ENCODE data around the gene FUT4. TPM values are rescaled to one million over a fixed set of nuclear protein-coding genes. Genes with fewer than 3 reads are reported as not detected.

FUT4 gene
- total and polyA plus RNA-seq, 2 donors (not counting 1 experiment from before 2014, with no cell fraction given) = 0.89 to 3.7 TPM

- Mint-ChIP-seq H3K4me3 (no peak overlapping the region), H3K27ac (no peak overlapping the region), H3K4me1 (peaks cover 7% of the 10 kb centered on the region), H3K27me3 (no peaks in the 10 kb centered on the region), H3K9me3 (ENCODE audit: insufficient read depth) (no peaks in the 10 kb centered on the region)
- POLR2A ChIA-PET = no interaction called here
- H4K20me1 ChIP-seq (ENCODE audit: control insufficient read depth, insufficient read depth, low read length, poor library complexity, severe bottlenecking) = no peaks in the 10 kb centered on the region
- intact Hi-C loops (cut with micrococcal nuclease) = no loop called here
- H3K9ac ChIP-seq (ENCODE audit: low read length) = no peak overlapping the region
- ATAC-seq (ENCODE audit: low read depth) (no peak), DNase-seq (no peak)
- CTCF ChIA-PET = no interaction called here
- no peak for TF ChIP-seq EZH2 (IDR thresholded peaks at IDR 0.05; ENCODE audit: borderline replicate concordance, insufficient read depth, low read depth, low read length, poor library complexity, severe bottlenecking)
- no peak for TF ChIP-seq CTCF (IDR thresholded peaks at IDR 0.05)
- no peak overlapping the region for H3K4me2 ChIP-seq (replicated peaks; ENCODE audit: low read depth, low read length, poor library complexity, severe bottlenecking)
- no peak overlapping the region for H3K4me3 ChIP-seq (ENCODE audit: control extremely low read depth in 1 of 5, extremely low read depth in 1 of 5, insufficient read depth in 1 of 5, low read depth in 2 of 5, low read length in 4 of 5)
- H3K27me3 ChIP-seq (replicated peaks in 1 of 4; ENCODE audit: control extremely low read depth in 1 of 4, control insufficient read depth in 3 of 4, insufficient read depth in 4 of 4, low read length in 3 of 4) = no peaks in the 10 kb centered on the region
- no peak overlapping the region for H2AFZ ChIP-seq (ENCODE audit: insufficient read depth, low read depth, low read length, poor library complexity, severe bottlenecking)
- no peaks in the 10 kb centered on the region for H3K36me3 ChIP-seq (replicated peaks in 1 of 2; ENCODE audit: control extremely low read depth in 1 of 2, control insufficient read depth in 1 of 2, extremely low read depth in 1 of 2, insufficient read depth in 2 of 2, low read length in 1 of 2)
- H3K79me2 ChIP-seq (ENCODE audit: control insufficient read depth, insufficient read depth, low read length) = no peaks in the 10 kb centered on the region
- 100% methylated on average over 2 of the region's 4 CpGs for WGBS (ENCODE audit: insufficient coverage)
- no peak overlapping the region for H3K27ac ChIP-seq (ENCODE audit: low read length in 2 of 2)
- no peaks in the 10 kb centered on the region for H3K4me1 ChIP-seq (ENCODE audit: control insufficient read depth in 2 of 2, insufficient read depth in 2 of 2, low read length in 2 of 2)
- no peaks in the 10 kb centered on the region for H3K9me3 ChIP-seq (ENCODE audit: control extremely low read depth in 1 of 3, control insufficient read depth in 2 of 3, insufficient read depth in 1 of 3, low read length in 2 of 3)
Measured at GRCh38 chr11:94583213-94583865, 39.6 kb downstream of the FUT4 start.

DNA sequence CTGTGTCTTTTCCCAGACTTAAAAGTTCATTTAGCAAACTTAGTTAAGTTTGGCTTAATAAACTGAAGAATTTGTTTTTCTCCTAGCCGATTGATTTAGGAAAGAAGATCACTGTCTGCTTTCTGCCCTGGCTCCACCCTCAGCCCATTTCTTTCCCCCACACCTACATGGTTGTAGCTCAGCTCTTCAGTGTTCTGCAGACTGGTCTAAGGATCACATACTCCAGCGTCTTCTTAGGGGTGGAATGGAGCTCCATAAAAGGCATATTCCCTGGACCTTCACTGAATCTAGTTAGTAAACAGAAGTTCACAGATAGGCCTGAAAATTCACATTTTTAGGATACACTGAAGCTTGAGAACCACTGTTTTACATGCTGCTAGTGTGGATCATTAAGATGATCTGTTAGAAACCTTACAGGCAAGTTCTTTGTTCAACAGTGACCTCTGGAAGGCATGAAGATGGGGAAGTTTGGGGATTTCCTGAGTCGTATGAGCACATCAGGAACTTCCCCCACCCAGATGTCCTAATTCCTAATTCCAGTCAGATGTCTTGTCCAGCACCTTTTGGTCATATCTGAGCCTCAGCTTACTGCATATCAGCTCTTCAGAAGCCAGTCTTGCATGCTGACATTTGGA is 40.3 kb downstream of the FUT4 start:
- ATAC-seq (ENCODE audit: low read depth) (no peak), DNase-seq (no peak)
- Histone ChIP-seq H3K27ac (ENCODE audit: low read length in 2 of 2) (no peak overlapping the region), H3K4me3 (ENCODE audit: control extremely low read depth in 1 of 5, extremely low read depth in 1 of 5, insufficient read depth in 1 of 5, low read depth in 2 of 5, low read length in 4 of 5) (no peak overlapping the region), H4K20me1 (ENCODE audit: control insufficient read depth, insufficient read depth, low read length, poor library complexity, severe bottlenecking) (no peaks in the 10 kb centered on the region), H3K36me3 (replicated peaks in 1 of 2; ENCODE audit: control extremely low read depth in 1 of 2, control insufficient read depth in 1 of 2, extremely low read depth in 1 of 2, insufficient read depth in 2 of 2, low read length in 1 of 2) (no peaks in the 10 kb centered on the region), H3K9ac (ENCODE audit: low read length) (no peak overlapping the region), H3K27me3 (replicated peaks in 1 of 4; ENCODE audit: control extremely low read depth in 1 of 4, control insufficient read depth in 3 of 4, insufficient read depth in 4 of 4, low read length in 3 of 4) (no peaks in the 10 kb centered on the region), H3K4me2 (replicated peaks; ENCODE audit: low read depth, low read length, poor library complexity, severe bottlenecking) (no peak overlapping the region), H3K4me1 (ENCODE audit: control insufficient read depth in 2 of 2, insufficient read depth in 2 of 2, low read length in 2 of 2) (no peaks in the 10 kb centered on the region), H2AFZ (ENCODE audit: insufficient read depth, low read depth, low read length, poor library complexity, severe bottlenecking) (no peak overlapping the region), H3K9me3 (ENCODE audit: control extremely low read depth in 1 of 3, control insufficient read depth in 2 of 3, insufficient read depth in 1 of 3, low read length in 2 of 3) (no peaks in the 10 kb centered on the region), H3K79me2 (ENCODE audit: control insufficient read depth, insufficient read depth, low read length) (no peaks in the 10 kb centered on the region)
- H3K4me3 Mint-ChIP-seq = no peak overlapping the region
- ChIA-PET POLR2A (no interaction called here), CTCF (no interaction called here)
- WGBS (ENCODE audit: insufficient coverage) = no CpG with 5 or more reads among the region's 3 CpGs
- H3K27me3 Mint-ChIP-seq = no peaks in the 10 kb centered on the region
- no peak overlapping the region for H3K27ac Mint-ChIP-seq
- no peaks in the 10 kb centered on the region for H3K9me3 Mint-ChIP-seq (ENCODE audit: insufficient read depth)
- peaks cover 7% of the 10 kb centered on the region for H3K4me1 Mint-ChIP-seq
- intact Hi-C loops (cut with micrococcal nuclease) = no loop called here
- TF ChIP-seq EZH2 (IDR thresholded peaks at IDR 0.05; ENCODE audit: borderline replicate concordance, insufficient read depth, low read depth, low read length, poor library complexity, severe bottlenecking) (no peak), CTCF (IDR thresholded peaks at IDR 0.05) (no peak)
